H1 (cell line): ENCODE measurements around the gene ORC6.

Source experiments
- BRCA1 ChIP-seq: IDR thresholded peaks from 2 replicates; pipeline ENCODE4 v1.6.1; 2012; ENCODE audit warnings: low read depth, low read length, improper control_type of control experiment
- CTCF ChIP-seq, 3 experiments: IDR thresholded peaks; 1 replicate in 2 of 3; 2 replicates in 1 of 3; pipeline versions ENCODE4 v1.5.1 to v1.6.1; 2011; ENCODE audit warnings: low read length in 3 of 3, mild to moderate bottlenecking in 3 of 3, inconsistent platforms in 2 of 3, low read depth in 1 of 3, moderate library complexity in 1 of 3; ENCODE audit not compliant: insufficient read depth in 1 of 3; ENCODE audit errors: control extremely low read depth in 1 of 3
- E2F6 ChIP-seq: IDR thresholded peaks from 2 replicates; pipeline ENCODE4 v1.6.1; 2012; ENCODE audit warnings: inconsistent platforms
- GTF2F1 ChIP-seq: IDR thresholded peaks from 2 replicates; pipeline ENCODE4 v1.6.1; 2012; ENCODE audit warnings: low read depth, low read length, improper control_type of control experiment, borderline replicate concordance
- POLR2AphosphoS5 ChIP-seq: IDR thresholded peaks from 2 replicates; pipeline ENCODE4 v1.6.1; 2011; ENCODE audit warnings: low read depth, low read length
- RAD21 ChIP-seq, 2 experiments: IDR thresholded peaks in 1 of 2; conservative IDR thresholded peaks in 1 of 2; 2 replicates each; pipeline ENCODE4 v1.6.1; 2011; ENCODE audit warnings: low read depth in 2 of 2, low read length in 2 of 2, improper control_type of control experiment in 1 of 2, inconsistent platforms in 1 of 2, mild to moderate bottlenecking in 1 of 2, moderate library complexity in 1 of 2
- SP4 ChIP-seq: IDR thresholded peaks from 2 replicates; pipeline ENCODE4 v1.6.1; 2012; ENCODE audit warnings: low read length, inconsistent platforms

DNA sequence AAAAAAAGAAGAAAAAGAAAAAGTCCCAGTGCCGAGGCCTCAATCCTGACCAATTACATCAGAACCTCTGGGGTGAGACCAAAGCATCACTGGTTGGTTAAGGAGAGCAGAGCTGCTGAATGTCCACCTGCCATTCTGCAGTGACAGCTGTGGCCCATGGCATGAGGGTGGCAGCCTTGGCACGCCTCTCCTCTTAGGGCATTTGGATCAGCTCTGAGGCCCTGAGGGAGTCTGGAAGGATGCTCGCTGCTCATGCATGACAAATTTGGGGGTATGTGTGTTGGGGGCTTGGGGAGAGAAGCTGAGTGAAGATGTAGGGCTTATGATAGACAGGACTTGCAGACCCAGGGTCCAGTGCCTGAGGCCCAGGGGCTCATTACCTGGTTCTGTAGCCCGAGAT is 32.4 kb downstream of the ORC6 start:
- TF ChIP-seq POLR2AphosphoS5 (no peak), GTF2F1 (no peak), CTCF (IDR thresholded peaks at IDR 0.05; ENCODE audit: control extremely low read depth in 1 of 3, insufficient read depth in 1 of 3, low read depth in 1 of 3, low read length in 3 of 3) (no peak), RAD21 (IDR thresholded peaks at IDR 0.05 in 1 of 2, conservative IDR thresholded peaks at IDR 0.05 in 1 of 2; ENCODE audit: low read depth in 2 of 2, low read length in 2 of 2) (no peak), BRCA1 (no peak), SP4 (no peak), E2F6 (no peak)
